Measurements from ENCODE around the gene TUBB.

DNA sequence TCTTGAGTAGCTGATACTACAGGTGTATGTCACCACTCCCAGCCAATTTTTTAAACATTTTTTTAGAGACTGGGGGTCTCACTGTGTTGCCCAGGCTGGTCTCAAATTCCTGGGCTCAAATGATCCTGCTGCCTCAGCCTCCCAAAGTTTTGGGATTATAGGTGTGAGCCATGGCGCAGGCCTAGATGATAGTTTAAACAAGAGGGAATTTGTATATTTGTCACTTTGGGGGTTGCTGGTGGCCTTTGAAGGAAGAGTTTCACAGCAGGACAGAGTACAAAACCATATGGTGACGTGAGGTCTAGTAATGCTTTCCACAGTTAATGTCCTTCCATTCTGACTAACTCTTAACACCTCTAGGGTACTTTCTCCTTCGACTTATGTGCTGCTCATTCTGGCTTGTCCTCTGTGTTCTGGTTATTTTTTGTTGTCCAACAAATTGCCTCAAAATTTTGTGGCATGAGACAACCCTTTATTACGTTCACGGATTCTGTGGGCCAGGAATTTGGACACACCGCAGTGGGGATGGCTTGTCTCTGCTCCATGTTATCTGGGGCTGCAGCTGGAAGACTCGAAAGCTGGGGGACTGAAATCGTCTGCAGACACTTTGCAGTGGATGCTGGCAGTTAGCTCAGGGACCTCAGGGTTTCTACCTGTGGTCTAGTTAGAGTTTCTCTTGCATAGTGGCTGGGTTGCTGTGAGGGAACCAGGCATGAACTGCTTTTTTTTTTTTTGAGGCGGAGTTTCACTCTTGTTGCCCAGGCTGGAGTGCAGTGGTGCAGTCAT lies 47.2 kb downstream of the TUBB start:
- TF ChIP-seq ZNF70 (CRISPR knock-in tag; IDR thresholded peaks at IDR 0.05) = no peak
- TF ChIP-seq TCF4 (CRISPR knock-in tag; IDR thresholded peaks at IDR 0.05; ENCODE audit: borderline replicate concordance) = no peak
- TF ChIP-seq, protein P1, sequence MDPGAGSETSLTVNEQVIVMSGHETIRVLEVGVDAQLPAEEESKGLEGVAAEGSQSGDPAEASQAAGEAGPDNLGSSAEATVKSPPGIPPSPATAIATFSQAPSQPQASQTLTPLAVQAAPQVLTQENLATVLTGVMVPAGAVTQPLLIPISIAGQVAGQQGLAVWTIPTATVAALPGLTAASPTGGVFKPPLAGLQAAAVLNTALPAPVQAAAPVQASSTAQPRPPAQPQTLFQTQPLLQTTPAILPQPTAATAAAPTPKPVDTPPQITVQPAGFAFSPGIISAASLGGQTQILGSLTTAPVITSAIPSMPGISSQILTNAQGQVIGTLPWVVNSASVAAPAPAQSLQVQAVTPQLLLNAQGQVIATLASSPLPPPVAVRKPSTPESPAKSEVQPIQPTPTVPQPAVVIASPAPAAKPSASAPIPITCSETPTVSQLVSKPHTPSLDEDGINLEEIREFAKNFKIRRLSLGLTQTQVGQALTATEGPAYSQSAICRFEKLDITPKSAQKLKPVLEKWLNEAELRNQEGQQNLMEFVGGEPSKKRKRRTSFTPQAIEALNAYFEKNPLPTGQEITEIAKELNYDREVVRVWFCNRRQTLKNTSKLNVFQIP (CRISPR knock-in tag; IDR thresholded peaks at IDR 0.05; ENCODE audit: borderline replicate concordance, low read depth) = no peak
- no peak for TF ChIP-seq ISL1 (CRISPR knock-in tag; IDR thresholded peaks at IDR 0.05)
- TF ChIP-seq, protein P2, sequence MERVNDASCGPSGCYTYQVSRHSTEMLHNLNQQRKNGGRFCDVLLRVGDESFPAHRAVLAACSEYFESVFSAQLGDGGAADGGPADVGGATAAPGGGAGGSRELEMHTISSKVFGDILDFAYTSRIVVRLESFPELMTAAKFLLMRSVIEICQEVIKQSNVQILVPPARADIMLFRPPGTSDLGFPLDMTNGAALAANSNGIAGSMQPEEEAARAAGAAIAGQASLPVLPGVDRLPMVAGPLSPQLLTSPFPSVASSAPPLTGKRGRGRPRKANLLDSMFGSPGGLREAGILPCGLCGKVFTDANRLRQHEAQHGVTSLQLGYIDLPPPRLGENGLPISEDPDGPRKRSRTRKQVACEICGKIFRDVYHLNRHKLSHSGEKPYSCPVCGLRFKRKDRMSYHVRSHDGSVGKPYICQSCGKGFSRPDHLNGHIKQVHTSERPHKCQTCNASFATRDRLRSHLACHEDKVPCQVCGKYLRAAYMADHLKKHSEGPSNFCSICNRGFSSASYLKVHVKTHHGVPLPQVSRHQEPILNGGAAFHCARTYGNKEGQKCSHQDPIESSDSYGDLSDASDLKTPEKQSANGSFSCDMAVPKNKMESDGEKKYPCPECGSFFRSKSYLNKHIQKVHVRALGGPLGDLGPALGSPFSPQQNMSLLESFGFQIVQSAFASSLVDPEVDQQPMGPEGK (CRISPR knock-in tag; IDR thresholded peaks at IDR 0.05; ENCODE audit: borderline replicate concordance) = no peak
- TF ChIP-seq OSR1 (CRISPR knock-in tag; IDR thresholded peaks at IDR 0.05) = no peak
- TF ChIP-seq RARB (CRISPR knock-in tag; IDR thresholded peaks at IDR 0.05) = no peak
